LNCaP clone FGC (cell line): ENCODE measurements around the gene LYL1.

Experiments
- DNase-seq: peaks from one replicate; pipeline ENCODE4 v3.0.0-alpha.2; 2011; ENCODE audit warnings: low read depth
- H3K4me3 ChIP-seq: 2 replicates; pipeline ENCODE4 v1.5.1; 2011; ENCODE audit warnings: mild to moderate bottlenecking, low read depth, low read length, control low read depth
- CTCF ChIP-seq: IDR thresholded peaks from 2 replicates; pipeline ENCODE4 v1.5.1; 2012; ENCODE audit warnings: mild to moderate bottlenecking; ENCODE audit not compliant: control insufficient read depth, insufficient read depth; ENCODE audit errors: extremely low read depth

LYL1 gene

DNA sequence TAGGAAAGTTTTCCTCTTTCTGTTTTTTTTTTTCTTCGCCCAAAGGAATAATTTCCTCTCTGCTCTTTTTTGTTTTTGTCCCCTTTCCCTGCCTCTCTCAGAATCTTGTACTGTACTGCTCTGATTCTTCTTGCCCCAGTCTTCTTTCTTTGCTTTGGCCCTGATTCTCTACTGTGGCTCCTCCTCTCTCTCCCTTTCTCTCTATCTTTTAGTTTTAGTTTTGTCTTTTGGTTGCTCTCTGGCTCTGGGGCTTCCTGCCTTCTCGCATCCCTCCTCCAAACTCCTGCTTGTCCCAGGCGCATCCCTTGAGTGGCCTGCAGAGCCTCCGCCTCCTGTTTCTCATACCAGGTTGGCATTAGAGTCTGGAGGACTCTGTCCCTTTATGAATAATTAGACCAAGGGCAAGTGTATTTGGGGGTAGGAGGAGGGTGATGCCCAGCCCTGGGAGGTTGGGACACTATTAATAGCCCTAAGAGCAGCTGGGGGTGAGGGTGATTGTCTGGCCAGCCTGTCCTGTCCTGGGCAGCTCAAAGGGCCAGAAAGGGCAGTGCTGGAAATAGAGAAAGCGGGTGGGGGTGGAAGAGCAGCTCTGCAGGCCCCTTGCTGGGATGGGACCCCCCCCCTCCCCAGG, 39.1 kb downstream of the LYL1 start:
- no peak overlapping the region for H3K4me3 ChIP-seq
- DNase-seq: no peak
- TF ChIP-seq CTCF: no peak

- no peak for TF ChIP-seq CTCF
- no peak for DNase-seq
- no peak overlapping the region for H3K4me3 ChIP-seq
These were observed 40.3 kb downstream of the LYL1 start for GRCh38 chr19:13062317-13062716.

DNA sequence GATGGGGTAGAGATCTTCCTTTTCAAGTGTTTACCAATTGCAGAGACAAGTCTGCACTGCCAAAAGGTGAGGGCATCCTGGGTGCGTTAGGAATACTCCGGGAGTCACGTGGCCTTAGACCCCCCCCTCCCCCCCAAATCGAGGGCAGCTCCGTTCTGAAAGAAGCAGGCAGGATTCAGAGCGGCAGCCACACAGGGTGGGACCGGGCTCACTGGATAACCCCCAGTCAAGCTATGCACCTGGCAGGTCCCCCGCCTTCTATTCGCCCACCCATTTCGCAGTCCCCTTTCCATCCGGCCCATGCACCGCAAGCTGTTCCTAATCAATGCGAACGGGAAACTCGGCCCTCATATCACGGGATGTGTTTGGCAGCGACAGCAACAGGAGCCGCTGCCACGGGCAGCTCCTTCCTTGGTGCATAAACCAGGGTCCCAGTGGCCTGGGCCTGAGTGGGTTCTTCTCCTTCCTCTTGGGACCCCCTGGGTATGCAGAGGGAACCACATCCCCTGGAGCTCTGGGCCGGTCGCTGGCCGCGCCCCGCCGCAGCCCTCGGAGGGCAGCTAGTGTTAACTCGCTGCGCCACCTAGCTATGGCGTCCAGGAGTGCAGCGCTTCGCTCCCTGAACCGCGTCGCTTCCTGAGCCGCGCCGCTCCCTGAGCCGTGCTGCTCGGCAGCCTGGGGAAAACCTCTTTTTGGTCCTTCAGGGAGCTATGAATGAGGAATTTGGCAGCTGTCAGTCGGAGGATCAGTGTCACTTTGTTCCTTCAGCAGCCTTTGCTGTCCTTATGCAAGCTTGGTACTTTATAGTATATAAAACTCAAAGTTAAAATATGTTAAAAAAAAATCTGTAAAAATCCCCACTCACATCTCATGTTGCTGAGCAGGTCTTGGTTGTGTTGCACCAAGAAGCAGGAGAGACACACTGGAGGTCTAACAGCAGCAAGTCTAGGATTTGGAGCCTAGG, 41.4 kb downstream of the LYL1 start:
- no peak overlapping the region for H3K4me3 ChIP-seq
- TF ChIP-seq CTCF: peak; percentile 98
- no peak for DNase-seq

- H3K4me3 ChIP-seq: no peak overlapping the region
- TF ChIP-seq CTCF: no peak
- no peak for DNase-seq
These were observed 42.3 kb downstream of the LYL1 start for GRCh38 chr19:13060233-13060963.

GRCh38 chr19:13058951-13059660, 43.6 kb downstream of the LYL1 start:
- DNase-seq: no peak

More at GRCh38 chr19:13058951-13059660, 43.6 kb downstream of the LYL1 start:
- no peak for TF ChIP-seq CTCF
- no peak overlapping the region for H3K4me3 ChIP-seq
